ENCODE results near the gene ATXN10. TPM values are rescaled to one million over a fixed set of nuclear protein-coding genes. Genes with fewer than 3 reads are reported as not detected.
"Not testable (repeated sequence)": the region's sequence is repeated elsewhere in the genome, so short reads cannot be mapped to it uniquely, and the experiment has no call there.

Gene ATXN10
- polyA plus RNA-seq, 1 donor from 2014 or later: 86.9 TPM

DNA sequence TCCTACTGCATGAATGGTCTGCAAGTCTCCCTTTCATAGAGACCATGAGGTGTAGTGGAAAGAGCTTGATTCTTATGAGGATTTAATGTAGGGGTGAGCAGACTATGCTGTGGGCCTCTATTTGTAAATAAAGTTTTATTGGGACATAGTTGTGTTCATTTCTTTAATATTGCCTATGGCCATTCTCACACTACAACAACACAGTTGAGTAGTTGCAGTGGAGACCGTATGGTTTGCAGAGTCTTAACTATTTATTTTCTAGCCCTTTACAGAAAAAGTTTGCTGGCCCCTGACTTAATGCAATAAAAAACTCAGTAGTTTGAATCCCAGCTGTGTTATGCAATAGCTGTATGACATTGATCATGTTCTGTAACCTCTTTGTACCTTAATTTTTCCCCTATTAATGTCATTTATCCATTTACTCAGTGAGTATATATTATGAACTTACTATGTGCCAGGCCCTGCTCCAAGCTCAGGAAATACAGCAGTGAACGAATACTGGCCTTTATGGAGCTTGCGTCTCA lies 106.3 kb downstream of the ATXN10 start:
- Mint-ChIP-seq H3K4me3 (peak overlapping the region in 1 of 4 donors; percentile 34), H3K4me1 (peaks cover 36 to 45% (median 44%) of the 10 kb centered on the region in 3 donors), H3K9me3 (no peaks in the 10 kb centered on the region)

GRCh38 chr22:45781459-45781858 lies 109.8 kb downstream of the ATXN10 start:
- peaks cover 14 to 19% (median 16%) of the 10 kb centered on the region in 3 donors for H3K4me1 Mint-ChIP-seq
- H3K27me3 Mint-ChIP-seq: no peaks in the 10 kb centered on the region
- H3K36me3 Mint-ChIP-seq: peaks cover 3% of the 10 kb centered on the region
- H3K9me3 Mint-ChIP-seq: no peaks in the 10 kb centered on the region
- no peak overlapping the region for H3K27ac Mint-ChIP-seq
- H3K4me3 Mint-ChIP-seq: no peak overlapping the region

More for the DNA sequence above, 106.3 kb downstream of the ATXN10 start:
- Mint-ChIP-seq H3K27ac (no peak overlapping the region), H3K36me3 (peaks cover 3% of the 10 kb centered on the region), H3K27me3 (no peaks in the 10 kb centered on the region)

DNA sequence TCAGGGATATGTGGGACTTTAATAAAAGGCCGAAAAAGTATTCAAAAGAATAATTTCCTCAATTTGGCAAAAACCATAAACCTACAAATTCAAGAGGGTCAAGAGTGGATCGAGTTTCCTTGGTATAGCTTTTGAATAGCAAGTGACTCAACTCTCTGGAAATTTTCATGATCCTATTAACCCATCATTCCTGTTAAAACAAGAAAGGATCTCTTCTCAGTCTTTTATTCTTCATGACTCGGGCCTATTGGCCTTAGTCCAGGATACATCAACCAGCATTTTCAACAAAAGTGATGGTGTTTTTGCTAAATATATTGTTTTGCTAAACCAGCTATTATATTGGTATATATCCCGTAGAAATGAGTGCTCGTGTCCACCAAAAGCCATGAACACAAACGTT lies 110.3 kb downstream of the ATXN10 start:
- Mint-ChIP-seq H3K4me1 (peaks cover 11 to 14% (median 14%) of the 10 kb centered on the region in 3 donors), H3K27me3 (no peaks in the 10 kb centered on the region), H3K27ac (no peak overlapping the region), H3K4me3 (no peak overlapping the region), H3K36me3 (peaks cover 3% of the 10 kb centered on the region), H3K9me3 (no peaks in the 10 kb centered on the region)

DNA sequence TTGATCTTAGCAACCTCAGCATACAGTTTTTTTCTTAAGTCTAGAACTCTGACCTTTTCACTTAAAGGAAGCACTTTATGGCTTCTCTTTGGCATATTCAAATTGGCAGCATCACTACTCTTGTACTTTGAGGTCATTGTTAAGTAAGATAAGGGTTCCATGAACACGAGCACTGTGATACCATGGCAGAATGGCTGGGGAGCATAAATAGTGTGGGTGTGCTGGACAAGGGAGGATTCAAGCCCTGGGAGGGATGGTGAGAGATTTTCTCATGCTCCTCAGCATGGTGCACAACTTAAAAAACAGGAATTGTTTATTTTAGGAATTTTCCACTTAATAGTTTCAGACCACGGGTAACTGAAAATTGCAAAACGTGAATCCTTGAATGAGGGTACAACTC lies 111.4 kb downstream of the ATXN10 start:
- no peak overlapping the region for H3K27ac Mint-ChIP-seq
- H3K4me1 Mint-ChIP-seq: peaks cover 4 to 8% (median 7%) of the 10 kb centered on the region in 3 donors
- peaks cover 0 to 1% (median 0%) of the 10 kb centered on the region in 3 donors for H3K9me3 Mint-ChIP-seq
- H3K36me3 Mint-ChIP-seq: peaks cover 3% of the 10 kb centered on the region
- no peaks in the 10 kb centered on the region for H3K27me3 Mint-ChIP-seq
- H3K4me3 Mint-ChIP-seq: no peak overlapping the region

GRCh38 chr22:45783690-45784089 lies 112.1 kb downstream of the ATXN10 start:
- Mint-ChIP-seq H3K27ac (no peak overlapping the region), H3K4me1 (peaks cover 4 to 5% (median 4%) of the 10 kb centered on the region in 3 donors), H3K27me3 (no peaks in the 10 kb centered on the region), H3K9me3 (peaks cover 0 to 1% (median 0%) of the 10 kb centered on the region in 3 donors), H3K36me3 (peaks cover 3% of the 10 kb centered on the region), H3K4me3 (no peak overlapping the region)

GRCh38 chr22:45784357-45785277 lies 113.0 kb downstream of the ATXN10 start:
- peaks cover 0 to 5% (median 4%) of the 10 kb centered on the region in 3 donors for H3K4me1 Mint-ChIP-seq
- peaks cover 0 to 1% (median 0%) of the 10 kb centered on the region in 3 donors for H3K9me3 Mint-ChIP-seq
- no peak overlapping the region for H3K4me3 Mint-ChIP-seq
- no peaks in the 10 kb centered on the region for H3K36me3 Mint-ChIP-seq
- H3K27ac Mint-ChIP-seq: peak overlapping the region in 1 of 3 donors; percentile 47
- no peaks in the 10 kb centered on the region for H3K27me3 Mint-ChIP-seq

GRCh38 chr22:45785458-45785857 lies 113.8 kb downstream of the ATXN10 start:
- Mint-ChIP-seq H3K9me3 (peaks cover 0 to 1% (median 0%) of the 10 kb centered on the region in 3 donors), H3K36me3 (peaks cover under 1% of the 10 kb centered on the region), H3K4me3 (peak overlapping the region in 1 of 4 donors; percentile 1), H3K4me1 (peaks cover 0 to 5% (median 4%) of the 10 kb centered on the region in 3 donors), H3K27me3 (no peaks in the 10 kb centered on the region), H3K27ac (peak overlapping the region in 1 of 3 donors; percentile 53)

DNA sequence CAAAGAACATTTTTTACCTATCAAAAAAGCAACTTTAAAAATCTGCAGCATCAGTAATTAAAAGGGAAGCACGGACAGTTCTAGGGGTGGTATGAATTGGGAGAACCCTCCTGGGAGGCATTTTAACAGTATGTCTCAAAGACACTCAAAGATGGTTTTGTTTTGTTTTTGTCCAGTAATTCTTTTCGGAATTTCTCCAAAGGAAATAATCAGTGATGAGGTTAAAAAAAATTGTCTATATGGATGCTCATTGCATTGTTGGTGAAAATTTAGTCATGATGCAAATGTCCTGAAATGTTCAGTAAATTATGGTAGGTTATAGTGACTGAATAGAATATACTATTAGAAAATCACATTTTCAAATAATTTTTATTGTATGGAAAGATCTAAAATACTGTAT lies 115.1 kb downstream of the ATXN10 start:
- Mint-ChIP-seq H3K4me1 (peaks cover 0 to 5% (median 4%) of the 10 kb centered on the region in 3 donors), H3K27me3 (no peaks in the 10 kb centered on the region), H3K27ac (no peak overlapping the region), H3K4me3 (no peak overlapping the region), H3K36me3 (peaks cover 6% of the 10 kb centered on the region), H3K9me3 (peaks cover 0 to 1% (median 0%) of the 10 kb centered on the region in 3 donors)

- no peaks in the 10 kb centered on the region for H3K27me3 Mint-ChIP-seq
- peaks cover 9% of the 10 kb centered on the region for H3K36me3 Mint-ChIP-seq
- H3K4me3 Mint-ChIP-seq: no peak overlapping the region
- peaks cover 0 to 3% (median 0%) of the 10 kb centered on the region in 3 donors for H3K9me3 Mint-ChIP-seq
- H3K4me1 Mint-ChIP-seq: peaks cover 0 to 5% (median 4%) of the 10 kb centered on the region in 3 donors
- no peak overlapping the region for H3K27ac Mint-ChIP-seq
Measured at GRCh38 chr22:45787759-45788158, 116.1 kb downstream of the ATXN10 start.

DNA sequence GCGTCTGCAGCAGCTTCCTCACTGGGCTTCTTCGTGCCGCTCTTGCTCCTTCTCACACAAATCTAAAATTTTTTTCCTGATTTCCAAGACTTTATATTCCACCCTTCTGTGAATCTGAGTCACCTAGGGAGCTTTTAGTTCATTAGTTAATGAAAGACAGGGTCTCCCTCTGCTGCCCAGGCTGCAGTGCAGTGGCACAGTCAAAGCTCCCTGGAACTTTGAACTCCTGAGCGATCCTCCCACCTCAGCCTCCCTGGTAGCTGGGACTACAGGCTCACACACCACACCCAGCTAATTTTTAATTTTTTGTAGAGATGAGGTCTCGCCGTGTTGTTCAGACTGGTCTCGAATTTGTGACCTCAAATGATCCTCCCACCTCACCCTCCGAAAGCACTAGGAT lies 116.9 kb downstream of the ATXN10 start:
- no peak overlapping the region for H3K4me3 Mint-ChIP-seq
- peaks cover 0 to 2% (median 1%) of the 10 kb centered on the region in 3 donors for H3K4me1 Mint-ChIP-seq
- peaks cover 0 to 4% (median 0%) of the 10 kb centered on the region in 3 donors for H3K9me3 Mint-ChIP-seq
- peaks cover 11% of the 10 kb centered on the region for H3K36me3 Mint-ChIP-seq
- no peaks in the 10 kb centered on the region for H3K27me3 Mint-ChIP-seq
- no peak overlapping the region for H3K27ac Mint-ChIP-seq

GRCh38 chr22:45790401-45790800 lies 118.8 kb downstream of the ATXN10 start:
- peaks cover 4 to 9% (median 5%) of the 10 kb centered on the region in 3 donors for H3K9me3 Mint-ChIP-seq
- peaks cover 0 to 1% (median 0%) of the 10 kb centered on the region in 3 donors for H3K4me1 Mint-ChIP-seq

DNA sequence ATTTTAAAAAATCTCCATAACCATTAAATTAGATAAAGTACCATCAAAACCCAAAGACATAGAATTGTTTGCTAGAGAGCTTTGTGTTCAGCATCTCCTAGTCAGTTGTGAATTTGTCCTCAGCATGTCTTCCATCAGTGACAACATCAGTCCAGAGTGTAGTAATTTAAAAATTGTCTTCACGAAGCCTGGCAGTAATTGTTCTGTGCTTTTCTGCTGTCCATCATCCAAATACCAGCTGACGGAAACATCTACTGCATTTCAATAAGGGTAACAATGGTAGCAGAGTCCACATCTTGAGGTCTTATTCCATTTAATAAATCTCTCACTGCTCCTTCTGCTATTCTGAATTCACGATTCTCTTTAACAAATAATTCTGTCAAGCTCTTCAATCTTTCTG lies 121.5 kb downstream of the ATXN10 start:
- H3K4me3 Mint-ChIP-seq: no peak overlapping the region
- H3K27ac Mint-ChIP-seq: no peak overlapping the region
- H3K4me1 Mint-ChIP-seq: no peaks in the 10 kb centered on the region
- H3K27me3 Mint-ChIP-seq: no peaks in the 10 kb centered on the region
- peaks cover 3 to 26% (median 13%) of the 10 kb centered on the region in 3 donors for H3K9me3 Mint-ChIP-seq
- H3K36me3 Mint-ChIP-seq: peaks cover 36% of the 10 kb centered on the region

More at GRCh38 chr22:45790401-45790800, 118.8 kb downstream of the ATXN10 start:
- no peak overlapping the region for H3K27ac Mint-ChIP-seq
- peaks cover 22% of the 10 kb centered on the region for H3K36me3 Mint-ChIP-seq
- H3K27me3 Mint-ChIP-seq: no peaks in the 10 kb centered on the region
- no peak overlapping the region for H3K4me3 Mint-ChIP-seq

DNA sequence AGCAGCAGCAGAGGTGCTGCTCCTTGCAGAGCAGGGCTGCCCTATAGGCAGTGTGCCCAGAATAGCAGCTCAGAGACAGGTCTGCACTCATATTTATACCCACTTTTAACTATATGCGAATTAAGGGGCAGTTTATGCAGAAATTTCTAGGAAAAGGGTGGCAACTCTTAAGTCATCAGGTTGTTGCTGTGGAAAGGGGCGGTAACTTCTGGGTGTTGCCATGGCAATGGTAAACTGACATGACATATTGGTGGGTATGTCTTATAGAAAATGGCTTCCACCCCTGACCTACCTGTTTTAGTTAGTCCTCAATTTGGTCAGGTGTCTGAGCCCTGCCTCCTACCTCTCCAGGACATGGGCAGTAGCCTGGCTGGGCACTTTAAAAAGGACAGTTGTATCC lies 122.3 kb downstream of the ATXN10 start:
- H3K4me3 Mint-ChIP-seq: no peak overlapping the region
- peaks cover 3 to 28% (median 13%) of the 10 kb centered on the region in 3 donors for H3K9me3 Mint-ChIP-seq
- H3K36me3 Mint-ChIP-seq: peaks cover 40% of the 10 kb centered on the region
- H3K27me3 Mint-ChIP-seq: no peaks in the 10 kb centered on the region
- H3K27ac Mint-ChIP-seq: no peak overlapping the region
- H3K4me1 Mint-ChIP-seq: no peaks in the 10 kb centered on the region

DNA sequence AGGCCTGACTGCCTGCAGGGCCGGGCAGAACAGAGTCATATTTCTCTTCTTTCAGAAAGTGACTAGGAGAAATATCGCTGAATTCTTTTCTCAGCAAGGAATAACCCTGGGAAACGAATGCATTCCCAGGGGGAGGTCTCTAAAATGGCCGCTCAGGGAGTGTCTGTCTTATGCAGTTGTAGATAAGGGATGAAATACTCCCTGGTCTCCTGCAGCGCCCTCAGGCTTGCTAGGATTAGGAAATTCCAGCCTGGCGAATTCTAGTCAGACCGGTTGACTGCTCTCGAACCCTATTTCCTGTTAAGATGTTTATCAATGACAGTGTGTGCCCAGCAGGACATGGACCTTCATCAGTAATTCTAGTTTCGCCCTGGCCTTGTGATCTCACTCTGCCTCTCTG lies 124.4 kb downstream of the ATXN10 start:
- not testable (repeated sequence) for H3K4me1 Mint-ChIP-seq, H3K27ac Mint-ChIP-seq, H3K27me3 Mint-ChIP-seq
- Mint-ChIP-seq H3K9me3 (peaks cover 3 to 28% (median 14%) of the 10 kb centered on the region in 3 donors), H3K36me3 (peaks cover 35% of the 10 kb centered on the region), H3K4me3 (peak overlapping the region in 1 of 4 donors; percentile 72)

DNA sequence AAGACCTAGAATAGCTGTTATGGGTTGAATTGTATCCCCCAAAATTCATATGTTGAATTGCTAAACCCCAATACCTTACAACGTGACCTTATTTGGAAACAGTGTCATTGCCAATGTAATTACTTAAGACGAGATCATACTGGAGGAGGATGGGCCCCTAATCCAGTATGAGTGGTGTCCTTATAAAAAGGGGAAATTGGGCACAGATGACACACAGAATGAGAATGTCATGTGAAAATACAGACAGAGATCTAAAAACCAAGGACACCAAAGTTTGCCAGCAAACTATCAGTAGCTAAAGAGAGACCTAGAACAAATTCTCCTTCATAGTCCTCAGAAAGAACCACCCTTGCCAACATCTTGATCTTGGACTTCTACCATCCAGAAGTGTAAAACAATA lies 127.7 kb downstream of the ATXN10 start:
- no peaks in the 10 kb centered on the region for H3K4me1 Mint-ChIP-seq
- H3K36me3 Mint-ChIP-seq: peaks cover 32% of the 10 kb centered on the region
- H3K27me3 Mint-ChIP-seq: no peaks in the 10 kb centered on the region
- no peak overlapping the region for H3K27ac Mint-ChIP-seq
- H3K9me3 Mint-ChIP-seq: peaks cover 0 to 28% (median 14%) of the 10 kb centered on the region in 3 donors
- H3K4me3 Mint-ChIP-seq: no peak overlapping the region

All from IgD-negative memory B cell (primary cell).